K562 (cell line): ENCODE data around the gene CHCHD4. TPM values are rescaled to one million over a fixed set of nuclear protein-coding genes. Genes with fewer than 3 reads are reported as not detected.
A peak's percentile ranks its signal among the peaks of the same experiment; 100 is the strongest.

Source experiments
- ATAC-seq: fragments of 200-7000 bp; cut with Tn5 transposase; 3 replicates; pipeline ENCODE4 v1.9.1; 2020; ENCODE audit warnings: moderate library complexity
- BruUV-seq: library from RNA; stranded (reverse); fragments of 400-500 nt; replicated peaks from 2 replicates; lab custom pipeline; 2021; lab: Mats Ljungman, UMichigan
- CTCF ChIA-PET: fragments of 300-600 bp; formaldehyde crosslinking; extraction: SDS; loops from one replicate; lab custom pipeline; 2021; ENCODE audit warnings: low intra/inter-chr PET ratio; lab: Yijun Ruan, JAX
- POLR2A ChIA-PET: fragments of 300-600, 350-650 bp; sonication (Branson Sonifier 250); formaldehyde crosslinking; extraction: SDS; loops from one replicate; lab custom pipeline; 2021; ENCODE audit warnings: antibody characterized with exemption, inconsistent platforms; lab: Yijun Ruan, JAX
- DNase-seq, 4 experiments: peaks; one replicate each; pipeline versions ENCODE4 v3.0.0 to v3.0.0-alpha.2; 2011 to 2018; ENCODE audit warnings: low spot score in 3 of 4, mixed read lengths in 3 of 4; ENCODE audit errors: extremely low read depth in 1 of 4
- FAIRE-seq: peaks from 2 replicates; lab custom pipeline; 2011; peaks lifted over from hg19 to GRCh38; lab: Jason Lieb, UNC
- H2AFZ ChIP-seq: 2 replicates; pipeline ENCODE4 v1.6.0; 2011; ENCODE audit warnings: low read depth, low read length, control low read depth, inconsistent platforms
- H3K27ac ChIP-seq: fragments of 200-600 bp; 3 replicates; pipeline ENCODE4 v1.8.0; 2011; ENCODE audit warnings: low read depth, mild to moderate bottlenecking, control low read depth, inconsistent platforms, low read length, moderate library complexity, mixed read lengths; ENCODE audit errors: extremely low read depth
- H3K27me3 ChIP-seq, 2 experiments: fragments of 300-600 bp in 1 of 2; 2 replicates in 1 of 2; 3 replicates in 1 of 2; pipeline versions ENCODE4 v1.6.0 to v1.8.0; 2011; ENCODE audit warnings: inconsistent platforms in 2 of 2, low read length in 2 of 2, mild to moderate bottlenecking in 1 of 2, mixed read lengths in 1 of 2, moderate library complexity in 1 of 2; ENCODE audit not compliant: control insufficient read depth in 2 of 2, insufficient read depth in 2 of 2
- H3K36me3 ChIP-seq: fragments of 300-600 bp; 3 replicates; pipeline ENCODE4 v1.8.0; 2011; ENCODE audit warnings: mild to moderate bottlenecking, low read length, inconsistent platforms; ENCODE audit not compliant: control insufficient read depth, insufficient read depth
- H3K4me1 ChIP-seq, 2 experiments: fragments of 200-600 bp in 1 of 2; replicated peaks in 1 of 2; 2 replicates in 1 of 2; 3 replicates in 1 of 2; pipeline versions ENCODE4 v1.5.1 to v1.8.0; 2011; ENCODE audit warnings: inconsistent platforms in 2 of 2, low read length in 2 of 2, mild to moderate bottlenecking in 1 of 2, mixed read lengths in 1 of 2, moderate library complexity in 1 of 2; ENCODE audit not compliant: control insufficient read depth in 2 of 2, insufficient read depth in 2 of 2
- H3K4me2 ChIP-seq: 2 replicates; pipeline ENCODE4 v1.6.1; 2011; ENCODE audit warnings: low read length, control low read depth, inconsistent platforms, mixed read lengths; ENCODE audit not compliant: insufficient read depth
- H3K4me3 ChIP-seq: fragments of 200-600 bp; sonication (generic), shearing (Covaris generic); 2 replicates; pipeline ENCODE4 v1.5.1; 2016; ENCODE audit warnings: control low read depth, inconsistent platforms
- H3K79me2 ChIP-seq: fragments of 200-600 bp; 3 replicates; pipeline ENCODE4 v1.8.0; 2011; ENCODE audit warnings: low read length, inconsistent platforms; ENCODE audit not compliant: control insufficient read depth, insufficient read depth
- H3K9ac ChIP-seq, 2 experiments: 2 replicates each; pipeline versions ENCODE4 v1.6.0 to v1.6.1; 2011; ENCODE audit warnings: low read depth in 2 of 2, low read length in 2 of 2, control low read depth in 1 of 2, inconsistent platforms in 1 of 2, mild to moderate bottlenecking in 1 of 2, mixed read lengths in 1 of 2; ENCODE audit not compliant: insufficient read depth in 1 of 2
- H3K9me1 ChIP-seq: one replicate; pipeline ENCODE4 v1.6.0; 2011; ENCODE audit warnings: inconsistent platforms, mild to moderate bottlenecking, low read length, moderate library complexity; ENCODE audit not compliant: control insufficient read depth, insufficient read depth
- H3K9me3 ChIP-seq: replicated peaks from 2 replicates; pipeline ENCODE4 v1.5.1; 2011; ENCODE audit warnings: low read depth, low read length, inconsistent platforms; ENCODE audit not compliant: control insufficient read depth, insufficient read depth
- H4K20me1 ChIP-seq: replicated peaks from 2 replicates; pipeline ENCODE4 v1.6.1; 2011; ENCODE audit warnings: low read length, inconsistent platforms, mixed read lengths; ENCODE audit not compliant: control insufficient read depth, insufficient read depth
- CBX8 ChIP-seq: fragments of 200-600 bp; sonication (generic); IDR thresholded peaks from 2 replicates; pipeline ENCODE4 v1.6.1; 2012; ENCODE audit warnings: borderline replicate concordance, mixed run types, low read depth, mild to moderate bottlenecking, moderate library complexity, mixed read lengths, low read length, control low read depth, inconsistent platforms; ENCODE audit not compliant: poor library complexity, severe bottlenecking; ENCODE audit errors: extremely low read depth
- CEBPB ChIP-seq: fragments of 450-650 bp; IDR thresholded peaks from 2 replicates; pipeline ENCODE4 v1.6.1; 2016; ENCODE audit warnings: missing genetic modification characterization, missing compliant biosample characterization
- EP400 ChIP-seq: fragments of 450-650 bp; IDR thresholded peaks from 2 replicates; pipeline ENCODE4 v1.6.1; 2017; ENCODE audit warnings: antibody characterized with exemption, mild to moderate bottlenecking, moderate library complexity
- GABPB1 ChIP-seq: sonication (generic); formaldehyde crosslinking; IDR thresholded peaks from 2 replicates; pipeline ENCODE4 v1.8.0; 2022; ENCODE audit warnings: mild to moderate bottlenecking, missing genetic modification reagents
- HDAC3 ChIP-seq: fragments of 450-650 bp; IDR thresholded peaks from 2 replicates; pipeline ENCODE4 v1.6.1; 2018; ENCODE audit warnings: borderline replicate concordance, mild to moderate bottlenecking, moderate library complexity; ENCODE audit not compliant: partially characterized antibody
- HDAC6 ChIP-seq: IDR thresholded peaks from 2 replicates; pipeline ENCODE4 v1.6.1; 2012; ENCODE audit warnings: low read depth, mild to moderate bottlenecking, control low read depth, inconsistent platforms, low read length, moderate library complexity
- MAFK ChIP-seq: IDR thresholded peaks from 2 replicates; pipeline ENCODE4 v1.6.1; 2011; ENCODE audit warnings: low read length, improper control_type of control experiment
- MIER1 ChIP-seq: fragments of 450-650 bp; IDR thresholded peaks from 2 replicates; pipeline ENCODE4 v1.6.1; 2016; ENCODE audit warnings: antibody characterized with exemption, mild to moderate bottlenecking, low read depth
- MTA3 ChIP-seq: fragments of 450-650 bp; formaldehyde crosslinking; IDR thresholded peaks from 2 replicates; pipeline ENCODE4 v1.6.1; 2017; ENCODE audit warnings: mild to moderate bottlenecking, borderline replicate concordance
- ZNF253 ChIP-seq: fragments of 250-450 bp; sonication (Bioruptor Pico); conservative IDR thresholded peaks from 2 replicates; pipeline ENCODE4 v1.6.1; 2021; ENCODE audit warnings: mild to moderate bottlenecking
- ZNF695 ChIP-seq: fragments of 450-650 bp; formaldehyde crosslinking; IDR thresholded peaks from 2 replicates; pipeline ENCODE4 v1.4.0; 2020; ENCODE audit warnings: mild to moderate bottlenecking, moderate library complexity
- WGBS: fragments of 100-300 bp; shearing (Covaris generic); methylation state at CpG from one replicate; pipeline ENCODE4 v1.1.6; 2016; ENCODE audit warnings: low coverage, mixed read lengths; ENCODE audit not compliant: insufficient coverage; ENCODE audit errors: missing lambda C conversion rate; 5-methylcytosine and 5-hydroxymethylcytosine counted together
- in situ Hi-C: fragments of 300-500 bp; cut with MboI; formaldehyde crosslinking; loops from 4 replicates; pipeline ENCODE4 v1.15.0; 2018; ENCODE audit warnings: inconsistent platforms, mixed read lengths
- intact Hi-C: fragments of 100-400 bp; cut with micrococcal nuclease; formaldehyde crosslinking; loops from 2 replicates; pipeline ENCODE4 v1.14.2; 2022
- polyA plus RNA-seq, 8 experiments: library from polyadenylated mRNA; depleted of rRNA in 4 of 8; stranded (reverse) in 5 of 8; unstranded in 3 of 8; fragments of >200 nt; fragmentation: Nextera tagmentation in 2 of 8; fragmentation: Illumina TruSeq in 1 of 8; extraction: Ambion mirVana in 2 of 8; extraction: Trizol in 1 of 8; gene quantifications; 2 replicates each; pipeline versions ENCODE4 v1.2.1 to v1.2.3, GENCODE V29; 2011 to 2014; ENCODE audit warnings: inconsistent platforms in 1 of 8, missing spikeins in 1 of 8
- total RNA-seq, 7 experiments: library from RNA; depleted of rRNA in 6 of 7; stranded (reverse); fragments of >200 nt in 6 of 7; fragmentation: Illumina TruSeq in 2 of 7; extraction: Trizol in 2 of 7; gene quantifications; 2 replicates each; pipeline versions ENCODE4 v1.2.1 to v1.2.3, GENCODE V29; 2011 to 2021; ENCODE audit warnings: low replicate concordance in 1 of 7
- TF ChIP-seq, protein P1 (sequence below): fragments of 450-650 bp; IDR thresholded peaks from one replicate; pipeline ENCODE4 v1.6.1; 2018; ENCODE audit warnings: mild to moderate bottlenecking, moderate library complexity; ENCODE audit not compliant: partially characterized antibody
- TF ChIP-seq, protein P2 (sequence below): fragments of 450-650 bp; IDR thresholded peaks from 2 replicates; pipeline ENCODE4 v1.6.1; 2016
- TF ChIP-seq, protein P3 (sequence below): sonication (generic); IDR thresholded peaks from 2 replicates; pipeline ENCODE4 v1.6.1; 2016

CHCHD4 gene
- total and polyA plus RNA-seq, 9 of the 15 experiments (the other 6 are each of a cell fraction or from before 2014, with no cell fraction given) = 55.4 to 225 (median 77.2) TPM

DNA sequence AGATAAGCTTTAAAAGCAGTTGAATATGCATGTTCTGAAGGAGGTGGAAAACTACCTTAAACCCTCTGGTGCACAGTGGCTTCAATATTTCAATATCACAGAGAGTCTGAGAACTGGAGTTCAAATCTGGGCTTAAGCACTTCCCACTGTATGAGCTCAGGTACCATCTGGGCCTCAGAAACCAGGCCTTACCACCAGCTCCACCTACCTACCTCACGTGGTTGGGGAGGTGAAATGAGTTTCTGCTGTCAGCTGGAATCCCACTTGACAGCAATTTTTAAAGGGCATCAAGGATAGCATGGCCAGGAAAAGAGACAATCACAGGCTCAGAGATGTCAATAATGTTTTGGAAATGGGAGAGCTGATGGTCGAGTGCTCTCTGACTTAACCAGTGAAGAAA, 5.0 kb downstream of the CHCHD4 start (continued):
- TF ChIP-seq, protein P1, sequence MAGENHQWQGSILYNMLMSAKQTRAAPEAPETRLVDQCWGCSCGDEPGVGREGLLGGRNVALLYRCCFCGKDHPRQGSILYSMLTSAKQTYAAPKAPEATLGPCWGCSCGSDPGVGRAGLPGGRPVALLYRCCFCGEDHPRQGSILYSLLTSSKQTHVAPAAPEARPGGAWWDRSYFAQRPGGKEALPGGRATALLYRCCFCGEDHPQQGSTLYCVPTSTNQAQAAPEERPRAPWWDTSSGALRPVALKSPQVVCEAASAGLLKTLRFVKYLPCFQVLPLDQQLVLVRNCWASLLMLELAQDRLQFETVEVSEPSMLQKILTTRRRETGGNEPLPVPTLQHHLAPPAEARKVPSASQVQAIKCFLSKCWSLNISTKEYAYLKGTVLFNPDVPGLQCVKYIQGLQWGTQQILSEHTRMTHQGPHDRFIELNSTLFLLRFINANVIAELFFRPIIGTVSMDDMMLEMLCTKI = no peak
- no peak for TF ChIP-seq ZNF695 (CRISPR knock-in tag)
- TF ChIP-seq CBX8 = no peak
- TF ChIP-seq MAFK = no peak

DNA sequence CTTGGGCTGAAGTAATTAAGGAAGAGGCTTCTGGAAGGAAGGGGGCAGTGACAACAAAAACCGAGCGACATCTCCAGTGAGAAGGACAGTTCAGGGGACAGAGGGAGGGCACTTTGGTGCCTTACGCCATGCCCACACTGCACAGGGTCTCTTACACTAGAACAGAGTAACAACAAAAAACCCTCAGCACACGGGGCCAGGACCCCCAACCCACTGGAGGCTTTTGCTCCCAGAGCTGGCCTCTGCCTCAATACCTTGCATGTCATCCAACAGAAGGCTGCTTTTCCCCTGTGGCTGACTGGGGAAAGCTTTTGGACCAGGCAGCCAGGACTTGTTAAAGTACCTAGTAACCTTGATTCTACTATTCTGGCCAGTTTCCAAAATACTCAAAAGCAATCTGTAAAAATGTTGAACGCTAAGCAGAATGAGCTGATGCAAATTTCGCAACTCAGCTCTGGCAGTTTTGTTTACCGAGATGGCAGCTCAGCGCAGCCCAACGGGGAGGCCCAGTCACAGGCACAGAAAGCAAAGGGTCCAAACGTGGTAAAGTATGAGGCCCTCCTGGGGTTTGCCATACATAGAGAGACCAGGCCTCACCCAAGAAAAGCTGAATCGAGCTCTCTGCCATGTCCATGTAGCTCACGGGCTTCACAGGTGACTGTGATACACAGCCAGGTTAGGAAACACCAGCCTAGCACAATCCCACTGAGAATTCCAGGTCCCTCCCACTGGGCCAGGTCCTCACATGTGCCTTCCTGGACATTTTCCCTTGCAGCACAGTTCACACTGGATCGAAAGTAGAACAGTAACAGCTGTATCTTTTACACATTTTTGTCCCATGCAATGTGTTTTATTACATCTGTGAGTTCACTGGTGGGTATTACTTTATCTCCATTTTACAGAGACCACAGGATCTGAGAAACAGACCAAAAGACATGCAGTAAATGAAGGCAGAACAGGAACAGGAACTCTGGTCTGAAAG, 6.0 kb downstream of the CHCHD4 start:
- peaks cover 33% of the 10 kb centered on the region for H3K9me3 ChIP-seq
- no peak overlapping the region for H3K4me2 ChIP-seq
- peaks cover 66% of the 10 kb centered on the region for H3K79me2 ChIP-seq
- ChIA-PET POLR2A (interaction anchor here (0.6 to 1.1 kb wide), 4 partner anchors 23 to 945 kb away, joined by 3 to 4 read pairs (median 3); partner anchors contain the start of genes LSM3 and XPC), CTCF (no interaction called here)
- no peak overlapping the region for H3K27ac ChIP-seq
- H4K20me1 ChIP-seq = no peaks in the 10 kb centered on the region
- peaks cover 17 to 29% of the 10 kb centered on the region in 2 experiments; a peak in 4 of 5 replicates for H3K4me1 ChIP-seq
- H3K27me3 ChIP-seq = no peaks in the 10 kb centered on the region
- peaks cover 90% of the 10 kb centered on the region for H3K36me3 ChIP-seq
- H3K9me1 ChIP-seq = no peaks in the 10 kb centered on the region
- no TSS peak for BruUV-seq
- H2AFZ ChIP-seq = no peak overlapping the region
- no peak for ATAC-seq
- H3K4me3 ChIP-seq = no peak overlapping the region
- intact Hi-C loops (no loop called here), in situ Hi-C loops (no loop called here)
- 82% methylated on average over 13 of the region's 13 CpGs for WGBS
- H3K9ac ChIP-seq = no peak overlapping the region
- FAIRE-seq = no peak
- DNase-seq = peak in 2 of 4 experiments; percentile 7 to 13
- TF ChIP-seq HDAC6 (no peak), MIER1 (no peak), GABPB1 (CRISPR knock-in tag) (no peak), HDAC3 (no peak), EP400 (no peak), MTA3 (no peak), ZNF253 (no peak), CEBPB (tag) (peak; percentile 59)
- TF ChIP-seq, protein P2, sequence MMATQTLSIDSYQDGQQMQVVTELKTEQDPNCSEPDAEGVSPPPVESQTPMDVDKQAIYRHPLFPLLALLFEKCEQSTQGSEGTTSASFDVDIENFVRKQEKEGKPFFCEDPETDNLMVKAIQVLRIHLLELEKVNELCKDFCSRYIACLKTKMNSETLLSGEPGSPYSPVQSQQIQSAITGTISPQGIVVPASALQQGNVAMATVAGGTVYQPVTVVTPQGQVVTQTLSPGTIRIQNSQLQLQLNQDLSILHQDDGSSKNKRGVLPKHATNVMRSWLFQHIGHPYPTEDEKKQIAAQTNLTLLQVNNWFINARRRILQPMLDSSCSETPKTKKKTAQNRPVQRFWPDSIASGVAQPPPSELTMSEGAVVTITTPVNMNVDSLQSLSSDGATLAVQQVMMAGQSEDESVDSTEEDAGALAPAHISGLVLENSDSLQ = no peak
- TF ChIP-seq, protein P3, sequence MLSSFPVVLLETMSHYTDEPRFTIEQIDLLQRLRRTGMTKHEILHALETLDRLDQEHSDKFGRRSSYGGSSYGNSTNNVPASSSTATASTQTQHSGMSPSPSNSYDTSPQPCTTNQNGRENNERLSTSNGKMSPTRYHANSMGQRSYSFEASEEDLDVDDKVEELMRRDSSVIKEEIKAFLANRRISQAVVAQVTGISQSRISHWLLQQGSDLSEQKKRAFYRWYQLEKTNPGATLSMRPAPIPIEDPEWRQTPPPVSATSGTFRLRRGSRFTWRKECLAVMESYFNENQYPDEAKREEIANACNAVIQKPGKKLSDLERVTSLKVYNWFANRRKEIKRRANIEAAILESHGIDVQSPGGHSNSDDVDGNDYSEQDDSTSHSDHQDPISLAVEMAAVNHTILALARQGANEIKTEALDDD = 0 out of 2 replicates have a peak, but pooled peaks have one; percentile 10
